K562 (cell line): ENCODE results near the gene AVPR1B.

ENCODE experiments used
- EZH2 ChIP-seq: IDR thresholded peaks from 2 replicates; pipeline ENCODE4 v1.6.1; 2012; ENCODE audit warnings: low read depth, mild to moderate bottlenecking, inconsistent platforms, low read length, borderline replicate concordance
- NFE2L1 ChIP-seq: fragments of 450-650 bp; IDR thresholded peaks from 2 replicates; pipeline ENCODE4 v1.6.1; 2016; ENCODE audit warnings: missing genetic modification characterization, low read depth, mild to moderate bottlenecking, missing compliant biosample characterization, moderate library complexity, borderline replicate concordance
- ZFP1 ChIP-seq: fragments of 450-650 bp; formaldehyde crosslinking; IDR thresholded peaks from 2 replicates; pipeline ENCODE4 v1.4.0; 2020; ENCODE audit warnings: mild to moderate bottlenecking, mixed read lengths

GRCh38 chr1:206075786-206076755 lies 41.1 kb downstream of the AVPR1B start:
- TF ChIP-seq EZH2: no peak
- TF ChIP-seq ZFP1: no peak
- no peak for TF ChIP-seq NFE2L1
